K562 (cell line): ENCODE data around the gene PHF20. TPM values are rescaled to one million over a fixed set of nuclear protein-coding genes. Genes with fewer than 3 reads are reported as not detected.

Experiments
- ATAC-seq: fragments of 200-7000 bp; cut with Tn5 transposase; 3 replicates; pipeline ENCODE4 v1.9.1; 2020; ENCODE audit warnings: moderate library complexity
- BruUV-seq: library from RNA; stranded (reverse); fragments of 400-500 nt; replicated peaks from 2 replicates; lab custom pipeline; 2021; lab: Mats Ljungman, UMichigan
- CTCF ChIA-PET: fragments of 300-600 bp; formaldehyde crosslinking; extraction: SDS; loops from one replicate; lab custom pipeline; 2021; ENCODE audit warnings: low intra/inter-chr PET ratio; lab: Yijun Ruan, JAX
- POLR2A ChIA-PET: fragments of 300-600, 350-650 bp; sonication (Branson Sonifier 250); formaldehyde crosslinking; extraction: SDS; loops from one replicate; lab custom pipeline; 2021; ENCODE audit warnings: antibody characterized with exemption, inconsistent platforms; lab: Yijun Ruan, JAX
- DNase-seq, 4 experiments: peaks; one replicate each; pipeline versions ENCODE4 v3.0.0 to v3.0.0-alpha.2; 2011 to 2018; ENCODE audit warnings: low spot score in 3 of 4, mixed read lengths in 3 of 4; ENCODE audit errors: extremely low read depth in 1 of 4
- FAIRE-seq: peaks from 2 replicates; lab custom pipeline; 2011; peaks lifted over from hg19 to GRCh38; lab: Jason Lieb, UNC
- H2AFZ ChIP-seq: 2 replicates; pipeline ENCODE4 v1.6.0; 2011; ENCODE audit warnings: low read depth, low read length, control low read depth, inconsistent platforms
- H3K27ac ChIP-seq: fragments of 200-600 bp; 3 replicates; pipeline ENCODE4 v1.8.0; 2011; ENCODE audit warnings: low read depth, mild to moderate bottlenecking, control low read depth, inconsistent platforms, low read length, moderate library complexity, mixed read lengths; ENCODE audit errors: extremely low read depth
- H3K27me3 ChIP-seq, 2 experiments: fragments of 300-600 bp in 1 of 2; 2 replicates in 1 of 2; 3 replicates in 1 of 2; pipeline versions ENCODE4 v1.6.0 to v1.8.0; 2011; ENCODE audit warnings: inconsistent platforms in 2 of 2, low read length in 2 of 2, mild to moderate bottlenecking in 1 of 2, mixed read lengths in 1 of 2, moderate library complexity in 1 of 2; ENCODE audit not compliant: control insufficient read depth in 2 of 2, insufficient read depth in 2 of 2
- H3K36me3 ChIP-seq: fragments of 300-600 bp; 3 replicates; pipeline ENCODE4 v1.8.0; 2011; ENCODE audit warnings: mild to moderate bottlenecking, low read length, inconsistent platforms; ENCODE audit not compliant: control insufficient read depth, insufficient read depth
- H3K4me1 ChIP-seq, 2 experiments: fragments of 200-600 bp in 1 of 2; replicated peaks in 1 of 2; 2 replicates in 1 of 2; 3 replicates in 1 of 2; pipeline versions ENCODE4 v1.5.1 to v1.8.0; 2011; ENCODE audit warnings: inconsistent platforms in 2 of 2, low read length in 2 of 2, mild to moderate bottlenecking in 1 of 2, mixed read lengths in 1 of 2, moderate library complexity in 1 of 2; ENCODE audit not compliant: control insufficient read depth in 2 of 2, insufficient read depth in 2 of 2
- H3K4me2 ChIP-seq: 2 replicates; pipeline ENCODE4 v1.6.1; 2011; ENCODE audit warnings: low read length, control low read depth, inconsistent platforms, mixed read lengths; ENCODE audit not compliant: insufficient read depth
- H3K4me3 ChIP-seq: fragments of 200-600 bp; sonication (generic), shearing (Covaris generic); 2 replicates; pipeline ENCODE4 v1.5.1; 2016; ENCODE audit warnings: control low read depth, inconsistent platforms
- H3K79me2 ChIP-seq: fragments of 200-600 bp; 3 replicates; pipeline ENCODE4 v1.8.0; 2011; ENCODE audit warnings: low read length, inconsistent platforms; ENCODE audit not compliant: control insufficient read depth, insufficient read depth
- H3K9ac ChIP-seq, 2 experiments: 2 replicates each; pipeline versions ENCODE4 v1.6.0 to v1.6.1; 2011; ENCODE audit warnings: low read depth in 2 of 2, low read length in 2 of 2, control low read depth in 1 of 2, inconsistent platforms in 1 of 2, mild to moderate bottlenecking in 1 of 2, mixed read lengths in 1 of 2; ENCODE audit not compliant: insufficient read depth in 1 of 2
- H3K9me1 ChIP-seq: one replicate; pipeline ENCODE4 v1.6.0; 2011; ENCODE audit warnings: inconsistent platforms, mild to moderate bottlenecking, low read length, moderate library complexity; ENCODE audit not compliant: control insufficient read depth, insufficient read depth
- H3K9me3 ChIP-seq: replicated peaks from 2 replicates; pipeline ENCODE4 v1.5.1; 2011; ENCODE audit warnings: low read depth, low read length, inconsistent platforms; ENCODE audit not compliant: control insufficient read depth, insufficient read depth
- H4K20me1 ChIP-seq: replicated peaks from 2 replicates; pipeline ENCODE4 v1.6.1; 2011; ENCODE audit warnings: low read length, inconsistent platforms, mixed read lengths; ENCODE audit not compliant: control insufficient read depth, insufficient read depth
- HNRNPLL ChIP-seq: fragments of 200-400 bp; formaldehyde crosslinking; IDR thresholded peaks from 2 replicates; pipeline ENCODE4 v1.6.1; 2017; ENCODE audit warnings: low read length, low read depth, mild to moderate bottlenecking; ENCODE audit not compliant: poor library complexity, severe bottlenecking
- JUND ChIP-seq, 2 experiments: IDR thresholded peaks; 2 replicates in 1 of 2; 3 replicates in 1 of 2; pipeline ENCODE4 v1.6.1; 2011; ENCODE audit warnings: borderline replicate concordance in 2 of 2, low read depth in 2 of 2, low read length in 2 of 2, improper control_type of control experiment in 1 of 2, missing biosample characterization in 1 of 2, missing genetic modification characterization in 1 of 2, missing genetic modification reagents in 1 of 2
- POLR3G ChIP-seq: IDR thresholded peaks from 2 replicates; pipeline ENCODE4 v1.6.1; 2011; ENCODE audit not compliant: insufficient read length, insufficient replicate concordance; ENCODE audit errors: extremely low read depth
- SUPT5H ChIP-seq: fragments of 450-650 bp; IDR thresholded peaks from 2 replicates; pipeline ENCODE4 v1.6.1; 2016
- ZNF766 ChIP-seq: fragments of 200-800 bp; sonication (Bioruptor generic); conservative IDR thresholded peaks from 2 replicates; pipeline ENCODE4 v1.6.1; 2016; ENCODE audit warnings: missing genetic modification characterization, missing compliant biosample characterization
- WGBS: fragments of 100-300 bp; shearing (Covaris generic); methylation state at CpG from one replicate; pipeline ENCODE4 v1.1.6; 2016; ENCODE audit warnings: low coverage, mixed read lengths; ENCODE audit not compliant: insufficient coverage; ENCODE audit errors: missing lambda C conversion rate; 5-methylcytosine and 5-hydroxymethylcytosine counted together
- in situ Hi-C: fragments of 300-500 bp; cut with MboI; formaldehyde crosslinking; loops from 4 replicates; pipeline ENCODE4 v1.15.0; 2018; ENCODE audit warnings: inconsistent platforms, mixed read lengths
- intact Hi-C: fragments of 100-400 bp; cut with micrococcal nuclease; formaldehyde crosslinking; loops from 2 replicates; pipeline ENCODE4 v1.14.2; 2022
- polyA plus RNA-seq, 8 experiments: library from polyadenylated mRNA; depleted of rRNA in 4 of 8; stranded (reverse) in 5 of 8; unstranded in 3 of 8; fragments of >200 nt; fragmentation: Nextera tagmentation in 2 of 8; fragmentation: Illumina TruSeq in 1 of 8; extraction: Ambion mirVana in 2 of 8; extraction: Trizol in 1 of 8; gene quantifications; 2 replicates each; pipeline versions ENCODE4 v1.2.1 to v1.2.3, GENCODE V29; 2011 to 2014; ENCODE audit warnings: inconsistent platforms in 1 of 8, missing spikeins in 1 of 8
- total RNA-seq, 7 experiments: library from RNA; depleted of rRNA in 6 of 7; stranded (reverse); fragments of >200 nt in 6 of 7; fragmentation: Illumina TruSeq in 2 of 7; extraction: Trizol in 2 of 7; gene quantifications; 2 replicates each; pipeline versions ENCODE4 v1.2.1 to v1.2.3, GENCODE V29; 2011 to 2021; ENCODE audit warnings: low replicate concordance in 1 of 7
- TF ChIP-seq, protein P1 (sequence below): sonication (generic); formaldehyde crosslinking; IDR thresholded peaks from 2 replicates; pipeline ENCODE4 v1.8.1; 2023; ENCODE audit warnings: mild to moderate bottlenecking, missing genetic modification reagents
- TF ChIP-seq, protein P2 (sequence below): fragments of 250-450 bp; sonication (Bioruptor Pico); IDR thresholded peaks from 2 replicates; pipeline ENCODE4 v1.5.0; 2020; ENCODE audit warnings: mild to moderate bottlenecking, borderline replicate concordance
- TF ChIP-seq, protein P3 (sequence below): IDR thresholded peaks from 2 replicates; pipeline ENCODE4 v1.6.1; 2011; ENCODE audit not compliant: insufficient read length; ENCODE audit errors: extremely low read depth

The PHF20 gene
- total and polyA plus RNA-seq, 9 of the 15 experiments (the other 6 are each of a cell fraction or from before 2014, with no cell fraction given) = 49.9 to 196 (median 70.7) TPM

DNA sequence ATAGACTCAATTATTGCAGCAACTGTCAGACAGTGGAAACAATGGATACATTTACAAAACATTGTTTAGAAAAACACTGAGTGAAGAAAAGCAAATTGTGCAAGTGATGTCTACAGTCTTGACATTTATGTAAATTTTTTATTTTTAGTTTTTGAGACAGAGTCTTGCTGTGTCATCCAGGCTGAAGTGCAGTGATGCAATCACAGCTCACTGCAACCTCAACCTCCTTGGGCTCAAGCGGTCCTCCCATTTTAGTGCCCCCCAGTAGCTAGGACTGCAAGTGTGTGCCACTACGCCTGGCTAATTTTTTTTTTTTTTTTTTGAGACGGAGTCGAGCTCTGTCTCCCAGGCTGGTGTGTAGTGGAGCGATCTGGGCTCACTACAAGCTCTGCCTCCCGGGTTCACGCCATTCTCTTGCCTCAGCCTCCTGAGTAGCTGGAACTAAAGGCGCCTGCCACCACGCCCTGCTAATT is 206.3 kb downstream of the PHF20 start:
- H3K27me3 ChIP-seq = no peaks in the 10 kb centered on the region
- DNase-seq (peak in 1 of 4 experiments; percentile 30), FAIRE-seq (peak; percentile 64), ATAC-seq (peak; percentile 77)
- in situ Hi-C loops (loop anchor here (25.0 kb wide), 1 partner anchor 459 kb away; no protein-coding TSS in a partner anchor), intact Hi-C loops (no loop called here)
- H2AFZ ChIP-seq = peak overlapping the region; percentile 39; the same call in 1 of the 2 replicates
- peaks cover 3% of the 10 kb centered on the region for H3K9me1 ChIP-seq
- H3K4me3 ChIP-seq = no peak overlapping the region
- 17% methylated on average over 6 of the region's 9 CpGs for WGBS
- H3K4me2 ChIP-seq = no peak overlapping the region
- H3K27ac ChIP-seq = no peak overlapping the region
- H3K4me1 ChIP-seq = peaks cover 0 to 11% of the 10 kb centered on the region in 2 experiments; a peak in 2 of 5 replicates
- no peaks in the 10 kb centered on the region for H3K36me3 ChIP-seq
- no peaks in the 10 kb centered on the region for H4K20me1 ChIP-seq
- no TSS peak for BruUV-seq
- H3K9me3 ChIP-seq = no peaks in the 10 kb centered on the region
- H3K79me2 ChIP-seq = no peaks in the 10 kb centered on the region
- H3K9ac ChIP-seq = no peak overlapping the region
- CTCF ChIA-PET = no interaction called here
- POLR2A ChIA-PET = no interaction called here
- no peak for TF ChIP-seq HNRNPLL
- TF ChIP-seq, protein P1, sequence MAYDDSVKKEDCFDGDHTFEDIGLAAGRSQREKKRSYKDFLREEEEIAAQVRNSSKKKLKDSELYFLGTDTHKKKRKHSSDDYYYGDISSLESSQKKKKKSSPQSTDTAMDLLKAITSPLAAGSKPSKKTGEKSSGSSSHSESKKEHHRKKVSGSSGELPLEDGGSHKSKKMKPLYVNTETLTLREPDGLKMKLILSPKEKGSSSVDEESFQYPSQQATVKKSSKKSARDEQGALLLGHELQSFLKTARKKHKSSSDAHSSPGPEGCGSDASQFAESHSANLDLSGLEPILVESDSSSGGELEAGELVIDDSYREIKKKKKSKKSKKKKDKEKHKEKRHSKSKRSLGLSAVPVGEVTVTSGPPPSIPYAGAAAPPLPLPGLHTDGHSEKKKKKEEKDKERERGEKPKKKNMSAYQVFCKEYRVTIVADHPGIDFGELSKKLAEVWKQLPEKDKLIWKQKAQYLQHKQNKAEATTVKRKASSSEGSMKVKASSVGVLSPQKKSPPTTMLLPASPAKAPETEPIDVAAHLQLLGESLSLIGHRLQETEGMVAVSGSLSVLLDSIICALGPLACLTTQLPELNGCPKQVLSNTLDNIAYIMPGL (CRISPR knock-in tag) = no peak
- TF ChIP-seq, protein P2, sequence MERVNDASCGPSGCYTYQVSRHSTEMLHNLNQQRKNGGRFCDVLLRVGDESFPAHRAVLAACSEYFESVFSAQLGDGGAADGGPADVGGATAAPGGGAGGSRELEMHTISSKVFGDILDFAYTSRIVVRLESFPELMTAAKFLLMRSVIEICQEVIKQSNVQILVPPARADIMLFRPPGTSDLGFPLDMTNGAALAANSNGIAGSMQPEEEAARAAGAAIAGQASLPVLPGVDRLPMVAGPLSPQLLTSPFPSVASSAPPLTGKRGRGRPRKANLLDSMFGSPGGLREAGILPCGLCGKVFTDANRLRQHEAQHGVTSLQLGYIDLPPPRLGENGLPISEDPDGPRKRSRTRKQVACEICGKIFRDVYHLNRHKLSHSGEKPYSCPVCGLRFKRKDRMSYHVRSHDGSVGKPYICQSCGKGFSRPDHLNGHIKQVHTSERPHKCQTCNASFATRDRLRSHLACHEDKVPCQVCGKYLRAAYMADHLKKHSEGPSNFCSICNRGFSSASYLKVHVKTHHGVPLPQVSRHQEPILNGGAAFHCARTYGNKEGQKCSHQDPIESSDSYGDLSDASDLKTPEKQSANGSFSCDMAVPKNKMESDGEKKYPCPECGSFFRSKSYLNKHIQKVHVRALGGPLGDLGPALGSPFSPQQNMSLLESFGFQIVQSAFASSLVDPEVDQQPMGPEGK = no peak
- no peak for TF ChIP-seq SUPT5H
- TF ChIP-seq POLR3G = no peak
- TF ChIP-seq, protein P3, sequence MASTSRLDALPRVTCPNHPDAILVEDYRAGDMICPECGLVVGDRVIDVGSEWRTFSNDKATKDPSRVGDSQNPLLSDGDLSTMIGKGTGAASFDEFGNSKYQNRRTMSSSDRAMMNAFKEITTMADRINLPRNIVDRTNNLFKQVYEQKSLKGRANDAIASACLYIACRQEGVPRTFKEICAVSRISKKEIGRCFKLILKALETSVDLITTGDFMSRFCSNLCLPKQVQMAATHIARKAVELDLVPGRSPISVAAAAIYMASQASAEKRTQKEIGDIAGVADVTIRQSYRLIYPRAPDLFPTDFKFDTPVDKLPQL = no peak
- peak; percentile 66 for TF ChIP-seq JUND (IDR thresholded peaks at IDR 0.05; ENCODE audit: borderline replicate concordance, low read depth, low read length)
- TF ChIP-seq JUND (tag; IDR thresholded peaks at IDR 0.05; ENCODE audit: borderline replicate concordance, low read depth, low read length) = peak; percentile 44; the same call in 1 of the 3 replicates
- no peak for TF ChIP-seq ZNF766
